ENCODE measurements around the gene FBXO42.

The FBXO42 gene

DNA sequence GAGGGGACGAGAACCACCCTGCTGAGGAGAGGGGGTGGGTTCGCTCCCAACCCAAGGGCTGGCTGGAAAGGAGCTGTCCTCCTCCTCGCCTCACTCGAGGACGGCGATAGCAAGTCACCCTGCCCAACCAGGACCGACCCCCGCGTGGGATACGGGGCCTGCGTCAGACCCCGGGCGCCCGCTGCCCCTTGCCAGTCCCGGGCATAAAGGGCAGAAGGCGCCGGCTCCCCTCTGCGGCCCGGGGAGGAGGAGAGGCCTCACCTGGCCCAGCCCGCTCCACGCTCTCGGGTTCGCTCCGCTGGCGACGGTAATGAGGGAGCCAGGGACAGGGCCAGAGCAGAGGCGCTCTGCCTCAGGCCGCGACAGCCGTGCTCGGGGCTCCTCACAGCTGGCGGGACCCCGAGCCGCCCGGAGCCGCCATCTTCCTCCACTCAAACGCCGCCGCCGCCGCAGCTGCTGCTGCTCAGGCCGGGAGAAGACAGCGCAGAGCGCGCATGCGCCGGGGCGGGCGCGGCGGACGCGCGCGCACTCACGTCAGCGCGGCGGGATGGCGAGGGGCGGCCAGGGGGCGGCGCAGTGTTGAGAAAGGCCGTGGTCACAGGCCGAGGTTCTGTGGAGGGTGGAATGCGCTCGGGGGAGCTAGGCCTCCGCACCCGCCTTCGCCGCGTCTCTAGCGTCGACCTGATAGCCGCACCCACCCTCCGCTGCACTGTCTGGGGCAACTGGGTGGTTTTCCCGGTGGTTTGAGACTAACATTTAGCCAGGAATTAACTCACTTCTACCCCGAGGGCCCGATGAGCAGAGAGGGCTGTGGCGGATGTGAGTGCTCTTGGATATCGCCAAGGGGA lies at the start of gene FBXO42:
TSS of gene FBXO42 (minus strand) at position 487 of the 848 bp plus-strand sequence. CDS start 37,062 bp downstream, outside the sequence.
- DNase-seq, result peak; percentile 84 to 86

DNA sequence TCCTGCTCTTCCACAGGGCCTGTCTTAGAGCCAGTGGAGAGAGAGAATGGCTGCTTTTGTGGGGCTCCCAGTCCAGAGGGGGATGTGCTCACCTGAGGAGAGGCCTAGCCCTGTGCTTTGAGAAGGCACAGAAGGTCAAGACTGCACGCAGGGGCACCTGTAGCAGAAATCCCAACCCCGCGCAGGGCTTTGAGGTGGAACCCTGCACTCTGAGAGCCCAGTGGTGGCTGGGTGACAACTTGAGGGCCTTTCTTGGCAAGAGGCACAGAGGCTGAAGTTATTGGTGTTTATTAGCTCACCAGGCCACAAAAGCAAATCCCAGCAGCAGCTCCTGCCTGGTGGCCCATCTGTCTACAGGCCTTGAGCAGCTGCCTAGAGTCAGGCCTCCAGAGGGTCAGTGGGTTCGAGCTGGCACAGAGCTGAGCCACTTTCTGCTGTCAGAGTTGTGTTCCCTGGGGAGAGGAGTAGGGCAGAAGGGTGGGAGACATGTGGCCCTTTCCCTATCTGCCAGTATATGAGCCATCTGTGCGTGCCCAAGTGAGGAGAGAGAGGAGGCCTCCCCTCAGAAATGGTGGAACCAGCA lies 46.2 kb upstream of the FBXO42 start:
- DNase-seq, result no peak

DNA sequence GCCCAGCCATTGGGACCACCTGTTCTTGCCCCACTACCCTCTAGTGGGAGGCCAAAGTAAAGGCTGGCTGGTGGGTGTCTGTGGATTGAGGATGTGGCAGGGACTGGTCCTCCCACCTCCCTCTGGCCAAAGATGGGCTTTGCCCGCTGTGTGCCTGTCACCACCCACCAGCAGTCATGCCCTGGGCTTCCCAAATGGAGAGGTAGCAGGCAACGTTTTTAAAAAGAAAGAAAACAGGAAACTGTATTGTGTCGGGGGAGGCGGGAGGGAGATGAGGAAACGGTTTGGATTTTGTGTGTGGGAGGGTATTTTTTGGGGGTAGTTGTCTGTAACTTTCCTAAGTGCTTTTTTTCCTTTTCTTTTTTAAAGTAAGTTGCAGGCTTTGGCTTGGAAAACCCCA lies 44.8 kb upstream of the FBXO42 start:
- no peak for DNase-seq

DNA sequence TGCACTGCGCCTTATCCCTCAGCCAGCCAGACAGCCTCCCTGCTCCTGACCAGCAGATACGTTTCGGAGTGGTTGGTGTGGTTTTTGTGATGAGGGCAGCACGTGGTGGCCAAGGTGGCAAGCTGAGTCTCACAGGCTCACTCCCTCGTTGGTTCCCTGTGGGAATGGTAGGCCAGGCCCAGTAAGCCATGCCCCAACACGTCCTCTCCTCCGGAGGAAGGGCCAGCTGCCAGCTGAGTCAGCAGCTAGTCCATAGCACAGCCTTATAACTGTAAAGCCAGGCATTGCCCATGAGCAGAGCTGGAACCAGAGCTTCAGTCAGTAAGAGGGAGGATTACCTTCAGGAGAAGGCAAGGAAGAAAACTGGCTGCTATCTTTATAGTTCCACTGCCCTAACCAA lies 44.3 kb upstream of the FBXO42 start:
- no peak for DNase-seq

DNA sequence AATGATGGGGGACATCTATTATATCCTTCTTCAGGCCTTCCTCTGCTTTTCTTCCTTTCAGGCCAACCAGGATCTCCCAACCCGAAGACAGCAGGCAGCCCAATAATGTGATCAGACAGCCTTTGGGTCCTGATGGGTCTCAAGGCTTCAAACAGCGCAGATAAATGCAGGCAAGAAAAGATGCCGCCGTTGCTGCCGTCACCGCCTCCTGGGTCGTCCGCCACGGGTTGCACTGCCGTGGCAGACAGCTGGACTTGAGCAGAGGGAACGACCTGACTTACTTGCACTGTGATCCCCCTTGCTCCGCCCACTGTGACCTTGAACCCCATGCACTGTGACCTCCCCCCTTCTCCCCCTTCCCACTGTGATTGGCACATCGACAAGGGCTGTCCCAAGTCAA lies 42.7 kb upstream of the FBXO42 start:
- no peak for DNase-seq

DNA sequence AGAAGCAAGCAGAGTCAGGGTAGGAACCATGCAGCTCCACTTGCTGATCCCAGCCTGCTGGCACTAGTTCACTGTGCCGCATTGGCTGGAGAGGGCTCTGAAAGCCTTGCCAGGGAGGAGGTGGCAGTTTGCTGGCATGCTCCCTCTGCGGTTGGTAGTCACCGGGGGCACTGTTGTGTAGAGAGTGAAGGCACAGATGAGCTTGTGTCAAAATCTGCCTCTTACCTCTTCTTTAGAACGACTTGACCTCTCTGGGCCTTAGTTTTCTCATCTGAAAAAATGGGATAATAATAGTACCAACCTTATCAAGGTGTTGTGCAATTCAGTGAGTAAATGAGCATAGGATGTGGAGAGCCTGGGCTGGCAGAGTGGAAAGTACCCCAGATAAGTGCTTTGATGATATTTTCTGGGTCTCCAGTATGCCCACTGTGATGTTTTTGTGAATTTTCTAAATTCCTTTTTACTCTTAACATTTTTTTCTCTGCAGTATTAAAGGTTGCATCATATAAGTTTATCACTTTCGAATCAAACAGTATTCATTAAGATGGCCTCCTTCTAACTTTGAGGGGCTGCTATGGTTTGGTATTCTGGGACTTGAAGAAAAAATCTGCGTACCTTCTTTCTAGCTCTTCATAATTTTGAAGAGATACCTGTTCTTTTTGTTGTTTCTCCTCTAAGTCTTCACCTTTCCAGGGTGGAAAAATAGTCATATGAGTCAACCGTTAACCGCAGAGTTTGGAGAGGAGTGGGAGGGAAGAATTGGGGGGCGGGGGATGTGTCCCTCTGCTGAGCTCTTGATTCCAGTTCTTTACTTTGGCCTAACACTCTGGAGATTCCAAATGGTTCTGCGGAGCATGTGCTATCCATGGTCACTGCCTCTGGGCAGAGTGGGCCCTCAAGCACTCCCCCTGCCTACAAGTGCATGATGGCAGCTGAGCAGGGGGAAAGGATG lies 41.6 kb upstream of the FBXO42 start:
- DNase-seq, result no peak

DNA sequence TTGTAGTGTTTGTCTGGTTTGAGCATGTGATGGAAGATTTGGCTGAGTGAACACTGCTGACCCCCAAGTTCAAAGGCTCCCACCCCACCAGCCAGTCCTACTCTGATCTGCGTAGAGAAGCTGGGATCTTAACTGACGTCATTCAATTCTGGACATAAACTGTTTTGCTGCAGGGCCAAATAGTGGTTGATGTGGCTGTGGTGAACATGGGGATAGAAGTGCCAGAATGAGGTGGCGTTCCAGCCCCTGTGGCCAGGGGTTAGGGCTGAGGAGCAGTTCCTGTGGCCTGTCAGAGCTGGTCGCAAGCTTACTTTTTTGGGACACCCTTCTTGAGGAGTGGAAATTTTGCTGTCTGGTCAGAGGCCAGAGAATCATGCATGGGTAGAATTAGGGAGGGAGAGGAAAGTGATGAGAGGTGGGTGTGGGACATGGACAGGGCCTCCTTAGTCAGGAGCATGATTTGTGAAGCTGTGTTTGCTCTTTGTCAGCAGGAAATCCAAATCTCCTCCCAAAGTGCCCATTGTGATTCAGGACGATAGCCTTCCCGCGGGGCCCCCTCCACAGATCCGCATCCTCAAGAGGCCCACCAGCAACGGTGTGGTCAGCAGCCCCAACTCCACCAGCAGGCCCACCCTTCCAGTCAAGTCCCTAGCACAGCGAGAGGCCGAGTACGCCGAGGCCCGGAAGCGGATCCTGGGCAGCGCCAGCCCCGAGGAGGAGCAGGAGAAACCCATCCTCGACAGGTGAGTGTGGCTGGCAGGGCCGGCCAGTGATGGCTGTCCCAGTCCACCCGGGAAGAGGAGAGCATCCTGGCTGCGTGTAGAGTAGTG lies 40.7 kb upstream of the FBXO42 start:
- DNase-seq, result no peak

DNA sequence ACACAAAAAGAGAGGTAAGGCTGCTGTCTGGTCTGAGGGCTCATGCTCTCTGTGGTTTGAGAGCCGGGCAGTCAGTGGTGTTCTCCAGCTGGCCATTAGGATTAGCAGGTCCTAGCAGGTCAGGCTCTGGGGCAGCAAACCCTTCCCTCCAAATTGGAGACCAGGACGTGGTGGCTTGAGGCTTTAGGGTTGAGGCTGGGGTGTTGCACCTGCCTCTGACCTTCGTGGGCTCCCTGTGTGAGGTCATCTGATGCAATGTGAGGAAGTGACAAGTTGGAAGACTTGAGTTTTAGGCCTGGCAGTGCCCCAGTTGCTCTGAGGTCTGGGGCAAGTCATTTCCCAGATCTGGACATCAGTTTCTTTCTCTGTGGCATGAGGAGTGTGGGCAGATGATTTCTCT lies 39.1 kb upstream of the FBXO42 start:
- DNase-seq, result no peak

DNA sequence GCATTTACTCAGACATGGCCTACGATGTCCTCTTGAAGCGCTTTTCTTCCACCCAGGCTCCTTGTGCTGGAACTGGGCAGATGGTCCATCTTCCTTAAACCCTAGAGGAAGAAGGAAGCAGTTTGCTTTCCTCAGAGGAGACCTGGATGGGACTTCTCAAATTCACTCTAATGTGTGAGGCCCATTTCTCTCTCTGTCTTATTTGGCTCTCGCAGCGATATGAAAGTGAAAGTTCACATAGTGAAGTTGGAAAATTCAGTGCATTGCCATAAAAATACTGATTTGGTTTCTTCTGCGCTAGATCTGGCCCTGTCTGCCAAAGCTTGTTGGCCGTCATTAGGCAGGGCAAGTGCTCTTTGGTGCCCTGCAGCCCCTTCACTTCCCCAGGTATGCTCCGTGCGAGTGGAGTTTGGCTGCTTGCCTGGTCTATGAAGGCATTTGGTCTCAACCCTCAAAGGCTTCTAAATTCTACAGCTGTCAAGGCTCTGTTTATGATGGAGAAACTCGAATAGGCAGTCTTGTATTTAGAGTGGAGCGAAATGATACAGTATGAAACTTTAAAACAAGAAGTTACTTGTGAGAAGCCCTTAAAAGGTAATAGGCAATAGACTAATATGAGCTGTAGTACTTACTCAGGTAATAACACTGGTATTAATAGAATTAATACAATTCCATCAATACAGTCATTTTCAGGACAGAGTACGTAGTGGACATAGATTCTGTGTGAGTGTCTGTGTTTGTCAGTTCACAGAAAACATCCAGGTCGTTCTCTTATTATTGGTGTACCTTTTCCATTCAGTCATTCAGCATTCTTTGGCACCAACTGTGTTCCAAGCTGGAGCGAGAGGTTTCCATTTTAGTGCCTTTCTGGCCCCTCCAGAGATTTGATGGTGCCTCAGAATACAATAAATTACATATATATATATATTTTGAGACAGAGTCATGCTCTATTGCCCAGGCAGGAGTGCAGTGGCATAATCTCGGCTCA lies 35.2 kb upstream of the FBXO42 start:
- no peak for DNase-seq

DNA sequence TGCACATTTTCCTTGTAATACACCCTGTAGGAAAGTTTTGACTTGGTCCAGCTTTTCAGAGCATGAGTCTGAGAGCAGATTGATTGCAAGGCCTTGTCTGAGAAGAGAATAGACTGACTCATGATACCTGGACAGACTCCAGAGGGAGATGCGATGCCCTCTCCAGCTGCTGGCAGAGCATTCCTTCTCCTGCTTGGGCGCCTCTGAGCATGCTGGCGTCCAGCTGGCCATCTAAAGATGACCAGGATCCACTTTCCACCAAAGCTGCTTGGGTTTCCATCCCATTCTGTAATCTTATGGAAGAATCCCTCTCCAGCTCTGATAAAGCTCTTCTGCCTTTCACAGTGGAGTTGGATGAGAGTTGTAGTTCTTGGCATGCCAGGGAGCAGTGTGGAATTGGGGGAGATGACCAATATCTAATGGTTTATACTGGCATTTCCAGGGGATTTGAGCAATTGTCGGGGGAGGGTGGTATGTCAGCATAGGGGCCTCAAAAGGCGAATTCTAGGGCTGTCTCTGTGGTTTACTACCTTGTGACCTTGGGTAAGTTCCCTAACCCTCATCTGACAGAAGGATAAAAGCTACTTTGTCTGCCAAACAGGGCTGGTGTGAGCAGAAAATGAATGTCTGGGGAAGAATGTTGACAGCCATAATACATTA lies 34.3 kb upstream of the FBXO42 start:
- no peak for DNase-seq

DNA sequence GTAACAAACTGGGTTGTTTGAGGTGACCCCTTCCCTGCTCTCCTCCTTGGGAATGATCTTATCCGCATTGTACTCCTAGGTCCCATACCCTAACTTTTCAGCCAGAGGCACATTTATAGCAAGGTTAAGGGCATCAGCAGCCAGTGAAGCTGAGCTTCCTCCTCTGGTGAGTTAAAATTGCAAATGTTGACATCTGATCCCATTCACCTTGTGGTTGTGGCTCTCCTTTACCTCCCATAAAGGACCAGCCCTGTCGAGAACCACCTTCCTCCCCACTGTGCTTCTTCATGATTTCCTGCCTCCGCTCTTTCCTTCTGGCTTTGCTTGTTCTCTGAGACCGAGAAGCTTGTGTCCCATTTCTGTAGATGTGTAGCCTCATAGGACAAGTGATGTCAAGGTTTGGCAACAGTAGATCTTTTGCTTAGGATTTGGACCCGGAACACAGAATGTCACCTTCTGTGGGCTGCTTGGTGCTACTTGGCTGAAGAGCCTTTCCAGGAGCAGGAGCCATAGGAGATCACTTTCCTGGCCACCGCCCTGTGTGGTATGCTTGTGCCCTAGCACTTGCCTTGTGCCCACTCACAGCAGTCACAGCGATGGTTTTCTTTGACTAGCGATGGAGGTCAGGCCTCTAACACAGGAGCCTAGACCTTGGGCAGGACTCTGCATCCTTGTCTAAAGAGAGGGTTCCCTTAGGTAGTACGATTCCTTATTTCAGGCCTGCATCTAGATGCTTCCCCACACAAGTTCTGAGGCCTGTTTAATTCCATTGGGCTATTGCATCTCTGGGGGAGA lies 33.6 kb upstream of the FBXO42 start:
- DNase-seq, result no peak

DNA sequence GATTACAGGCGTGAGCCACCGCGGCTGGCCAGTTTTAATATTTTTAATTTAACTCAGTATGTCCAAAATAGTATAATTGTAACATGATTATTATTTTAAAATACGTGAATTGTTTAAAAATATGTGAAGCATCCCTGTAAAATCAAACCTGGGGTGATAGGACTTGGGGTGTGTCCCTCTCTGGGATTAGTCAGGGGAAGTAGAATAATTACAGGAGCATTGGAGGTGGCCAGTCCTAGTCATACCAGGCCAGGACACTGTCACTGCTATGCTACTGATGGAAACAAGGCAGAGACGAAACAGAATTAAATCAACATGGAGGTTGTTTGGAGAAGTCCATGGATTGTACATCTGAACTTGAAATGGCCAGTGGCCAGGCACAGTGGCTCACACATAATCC lies 31.6 kb upstream of the FBXO42 start:
- no peak for DNase-seq

DNA sequence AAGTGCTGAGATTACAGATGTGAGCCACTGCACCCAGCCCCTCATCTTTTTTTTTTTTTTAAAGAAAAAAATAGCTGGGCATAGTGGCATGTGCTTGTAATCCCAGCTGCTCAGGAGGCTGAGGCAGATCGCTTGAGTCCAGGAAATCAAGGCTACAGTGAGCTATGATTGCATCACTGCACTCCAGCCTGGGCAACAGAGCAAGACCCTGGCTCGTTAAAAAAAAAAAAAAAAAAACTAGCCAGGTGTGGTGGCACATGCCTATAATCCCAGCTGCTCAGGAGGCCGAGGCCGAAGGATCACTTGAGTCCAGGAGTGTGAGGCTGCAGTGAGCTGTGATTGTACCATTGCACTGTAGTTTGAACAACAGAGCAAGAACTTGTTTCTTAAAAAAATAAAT lies 28.6 kb upstream of the FBXO42 start:
- DNase-seq, result no peak

DNA sequence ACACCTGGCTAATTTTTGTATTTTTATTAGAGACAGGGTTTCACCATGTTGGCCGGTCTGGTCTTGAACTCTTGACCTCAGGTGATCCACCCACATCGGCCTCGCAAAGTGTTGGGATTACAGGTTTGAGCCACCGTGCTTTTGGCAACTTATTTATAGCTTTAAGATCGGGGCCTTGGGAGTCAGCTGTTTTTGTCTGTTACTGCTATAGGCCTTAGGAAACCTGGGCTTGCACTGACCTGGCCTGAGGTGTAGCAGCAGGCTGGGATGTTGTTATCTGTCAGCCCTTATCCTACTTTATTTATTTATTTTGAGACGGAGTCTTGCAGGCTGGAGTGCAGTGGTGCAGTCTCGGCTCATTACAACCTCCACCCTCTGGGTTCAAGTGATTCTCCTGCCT lies 26.2 kb upstream of the FBXO42 start:
- DNase-seq, result no peak

DNA sequence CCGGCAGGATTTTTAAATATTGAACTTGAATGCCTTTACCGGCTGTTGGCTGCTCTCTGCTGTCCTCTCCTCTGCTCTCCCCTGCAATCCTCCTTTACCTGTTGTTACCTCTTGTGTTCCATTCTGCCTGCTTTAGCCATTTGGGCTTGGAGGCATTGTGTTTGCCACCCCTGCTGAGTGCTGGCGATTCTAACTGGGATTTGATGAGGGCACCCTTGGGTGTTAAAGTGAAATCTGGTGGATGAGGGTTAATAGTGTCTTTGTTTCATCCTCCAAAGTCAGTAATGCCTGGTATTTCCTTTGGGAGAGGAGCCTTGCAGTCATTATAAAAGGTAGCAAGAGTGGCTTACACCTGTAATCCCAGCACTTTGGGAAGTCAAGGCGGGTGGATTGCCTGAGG lies 24.7 kb upstream of the FBXO42 start:
- DNase-seq, result no peak

DNA sequence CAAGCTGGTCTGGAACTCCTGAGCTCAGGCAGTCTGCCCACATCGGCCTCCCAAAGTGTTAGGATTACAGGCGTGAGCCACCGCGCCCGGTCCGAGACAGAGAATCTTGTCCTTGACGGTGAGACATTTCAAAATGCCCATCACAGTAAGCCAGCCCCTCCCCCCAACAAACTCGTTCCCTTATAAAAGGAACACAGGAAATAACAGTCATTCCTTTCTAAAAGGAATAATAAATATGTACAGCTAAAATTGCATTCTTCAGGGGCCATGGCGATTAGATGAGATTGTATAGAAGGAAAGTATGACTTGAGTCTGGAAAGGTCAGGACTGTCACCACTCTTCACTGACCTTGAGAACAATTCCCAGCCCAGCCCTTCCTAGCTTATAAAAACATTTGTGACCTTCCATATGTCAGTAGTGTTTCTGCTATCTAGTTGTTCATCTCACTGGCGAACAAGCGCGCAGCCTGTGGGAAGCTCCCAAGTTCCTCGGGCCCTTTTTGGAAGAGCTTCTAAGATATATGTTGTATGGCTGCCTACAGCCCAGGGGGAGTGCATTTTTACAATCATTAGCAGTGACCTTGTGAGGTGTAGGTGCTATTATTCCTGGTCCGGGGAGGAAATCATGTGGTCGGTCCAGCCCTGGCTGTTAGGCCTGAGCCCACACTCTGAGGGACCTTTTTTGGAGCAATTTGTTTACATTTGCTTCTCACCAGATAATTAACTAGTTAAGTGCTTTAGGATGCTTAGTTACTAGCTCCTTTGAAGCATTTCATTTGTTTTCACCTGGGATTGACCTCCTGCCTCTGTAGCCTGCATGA lies 23.5 kb upstream of the FBXO42 start:
- DNase-seq, result no peak

DNA sequence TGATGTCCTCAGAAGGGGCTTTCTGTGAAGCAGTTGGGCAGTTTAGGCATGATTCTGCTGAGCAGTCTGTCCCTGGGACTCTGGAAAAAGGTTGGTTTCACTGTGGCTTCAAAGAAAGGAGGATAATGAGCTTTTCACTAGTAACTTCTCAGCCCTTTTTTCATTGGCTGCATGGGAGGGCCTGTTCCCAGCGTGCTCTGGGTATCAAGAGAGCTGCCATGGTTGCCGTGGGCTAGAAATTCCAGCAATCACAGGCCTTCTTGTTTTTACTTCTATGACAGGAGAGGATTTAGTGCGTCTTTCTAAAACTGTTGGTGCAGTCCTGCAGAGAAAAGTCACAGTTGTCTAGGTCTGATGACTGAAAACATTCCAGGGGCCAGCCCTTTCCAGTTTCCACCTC lies 22.0 kb upstream of the FBXO42 start:
- DNase-seq, result no peak

DNA sequence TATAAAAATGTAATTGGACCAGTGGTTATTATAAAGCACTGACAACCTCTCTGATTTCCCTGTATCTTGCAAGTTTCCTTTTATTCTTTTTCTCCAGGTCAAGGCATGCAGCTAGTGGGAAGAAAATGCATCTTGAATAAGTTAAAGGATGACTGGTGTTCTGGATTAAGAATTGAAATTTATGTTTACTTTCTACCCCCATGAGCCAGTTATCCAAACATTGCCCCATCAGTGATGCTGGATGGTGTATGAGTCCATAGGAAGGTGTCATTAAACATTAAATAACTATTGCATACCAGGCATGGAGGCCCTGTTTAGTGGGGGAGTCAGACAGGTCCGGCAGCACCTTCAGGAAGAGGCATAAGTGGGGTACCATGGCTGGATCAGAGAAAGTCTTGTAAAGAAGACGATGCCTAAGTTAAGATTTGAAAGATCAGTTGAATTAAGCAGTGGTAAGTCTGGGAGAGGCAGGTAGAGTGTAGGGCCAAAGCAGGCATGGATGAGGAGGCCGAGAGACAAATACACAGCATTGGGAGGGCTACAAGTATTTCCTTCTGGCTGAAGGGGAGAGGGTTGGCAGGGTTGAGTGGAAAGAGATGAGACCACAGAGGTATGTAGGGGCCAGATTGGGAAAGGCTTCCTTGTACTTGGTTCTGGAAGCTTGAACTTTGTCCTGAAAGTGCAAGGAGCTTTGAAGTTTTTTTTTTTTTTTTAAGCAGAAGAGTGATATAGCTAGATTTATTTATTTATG lies 20.4 kb upstream of the FBXO42 start:
- DNase-seq, result no peak

All from activated CD4-positive, alpha-beta T cell treated with anti-CD3 and anti-CD28 coated beads, Interleukin-2, amount 50 U/mL, for 4 hours (primary cell).